Calu3 (cell line): Measurements from ENCODE around the gene LYPD3. TPM values are rescaled to one million over a fixed set of nuclear protein-coding genes. Genes with fewer than 3 reads are reported as not detected.
"Not testable (repeated sequence)": the region's sequence is repeated elsewhere in the genome, so short reads cannot be mapped to it uniquely, and the experiment has no call there.

Source experiments
- BruUV-seq: library from RNA; stranded (reverse); fragments of 400-500 nt; replicated peaks from 2 replicates; lab custom pipeline; 2021; lab: Mats Ljungman, UMichigan
- CTCF ChIA-PET: fragments of 300-600 bp; sonication (Branson Sonifier 250); formaldehyde crosslinking; loops from one replicate; lab custom pipeline; 2022; ENCODE audit warnings: antibody characterized with exemption; lab: Charles Lee
- DNase-seq: peaks from one replicate; pipeline ENCODE4 v3.0.0; 2022
- H3K27ac Mint-ChIP-seq: one replicate; pipeline ENCODE4 v1.8.0; 2022; ENCODE audit warnings: mixed read lengths; ENCODE audit not compliant: unreplicated experiment
- H3K27me3 Mint-ChIP-seq: one replicate; pipeline ENCODE4 v1.8.0; 2022; ENCODE audit warnings: mixed read lengths; ENCODE audit not compliant: unreplicated experiment
- H3K36me3 Mint-ChIP-seq: one replicate; pipeline ENCODE4 v1.8.0; 2022; ENCODE audit warnings: mild to moderate bottlenecking, moderate library complexity, mixed read lengths; ENCODE audit not compliant: insufficient read depth, unreplicated experiment
- H3K4me1 Mint-ChIP-seq: one replicate; pipeline ENCODE4 v1.8.0; 2022; ENCODE audit warnings: mild to moderate bottlenecking, low read depth, mixed read lengths; ENCODE audit not compliant: unreplicated experiment
- H3K4me3 Mint-ChIP-seq: one replicate; pipeline ENCODE4 v1.8.0; 2022; ENCODE audit warnings: mild to moderate bottlenecking, low read depth, moderate library complexity, mixed read lengths; ENCODE audit not compliant: unreplicated experiment
- H3K9me3 Mint-ChIP-seq: one replicate; pipeline ENCODE4 v1.8.0; 2022; ENCODE audit warnings: low read depth, mixed read lengths; ENCODE audit not compliant: unreplicated experiment
- intact Hi-C: fragments of 100-400 bp; cut with micrococcal nuclease; formaldehyde crosslinking; loops from one replicate; pipeline ENCODE4 v1.10.0; 2022; ENCODE audit not compliant: unreplicated experiment
- total RNA-seq: library from RNA; stranded (reverse); gene quantifications from 2 replicates; pipeline ENCODE4 v1.2.3, GENCODE V29; 2022
- TF ChIP-seq, protein P1 (sequence below): fragments of 200-600 bp; IDR thresholded peaks from one replicate; pipeline ENCODE4 v1.8.0; 2022; ENCODE audit warnings: antibody characterized with exemption; ENCODE audit not compliant: unreplicated experiment

The LYPD3 gene
- total RNA-seq, 1 experiment from 2014 or later, result 6.6 TPM

DNA sequence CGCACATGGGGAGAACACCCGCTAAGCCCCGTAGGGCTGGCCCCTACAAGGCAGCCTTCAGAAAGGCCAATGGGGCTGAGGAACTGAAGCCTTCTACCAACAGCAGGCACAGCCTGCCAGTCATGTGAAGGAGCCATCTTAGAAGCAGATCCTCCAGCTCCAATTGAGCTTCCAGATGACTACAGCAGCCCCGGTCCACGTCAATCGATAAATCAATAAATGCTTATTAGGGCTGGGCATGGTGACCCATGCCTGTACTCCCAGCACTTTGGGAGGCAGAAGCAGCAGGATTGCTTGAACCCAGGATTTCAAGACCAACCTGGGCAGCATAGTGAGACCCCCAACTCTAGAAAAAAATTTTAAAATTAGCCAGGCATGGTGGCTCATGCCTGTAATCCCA lies 27.7 kb downstream of the LYPD3 start:
- intact Hi-C loops, result no loop called here
- Mint-ChIP-seq H3K4me3 (no peak overlapping the region), H3K4me1 (peaks cover 8% of the 10 kb centered on the region), H3K36me3 (no peaks in the 10 kb centered on the region), H3K27me3 (no peaks in the 10 kb centered on the region), H3K9me3 (peaks cover 3% of the 10 kb centered on the region), H3K27ac (no peak overlapping the region)
- BruUV-seq, result no TSS peak
- DNase-seq, result no peak
- TF ChIP-seq, protein P1, sequence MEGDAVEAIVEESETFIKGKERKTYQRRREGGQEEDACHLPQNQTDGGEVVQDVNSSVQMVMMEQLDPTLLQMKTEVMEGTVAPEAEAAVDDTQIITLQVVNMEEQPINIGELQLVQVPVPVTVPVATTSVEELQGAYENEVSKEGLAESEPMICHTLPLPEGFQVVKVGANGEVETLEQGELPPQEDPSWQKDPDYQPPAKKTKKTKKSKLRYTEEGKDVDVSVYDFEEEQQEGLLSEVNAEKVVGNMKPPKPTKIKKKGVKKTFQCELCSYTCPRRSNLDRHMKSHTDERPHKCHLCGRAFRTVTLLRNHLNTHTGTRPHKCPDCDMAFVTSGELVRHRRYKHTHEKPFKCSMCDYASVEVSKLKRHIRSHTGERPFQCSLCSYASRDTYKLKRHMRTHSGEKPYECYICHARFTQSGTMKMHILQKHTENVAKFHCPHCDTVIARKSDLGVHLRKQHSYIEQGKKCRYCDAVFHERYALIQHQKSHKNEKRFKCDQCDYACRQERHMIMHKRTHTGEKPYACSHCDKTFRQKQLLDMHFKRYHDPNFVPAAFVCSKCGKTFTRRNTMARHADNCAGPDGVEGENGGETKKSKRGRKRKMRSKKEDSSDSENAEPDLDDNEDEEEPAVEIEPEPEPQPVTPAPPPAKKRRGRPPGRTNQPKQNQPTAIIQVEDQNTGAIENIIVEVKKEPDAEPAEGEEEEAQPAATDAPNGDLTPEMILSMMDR, result no peak
- CTCF ChIA-PET, result no interaction called here

DNA sequence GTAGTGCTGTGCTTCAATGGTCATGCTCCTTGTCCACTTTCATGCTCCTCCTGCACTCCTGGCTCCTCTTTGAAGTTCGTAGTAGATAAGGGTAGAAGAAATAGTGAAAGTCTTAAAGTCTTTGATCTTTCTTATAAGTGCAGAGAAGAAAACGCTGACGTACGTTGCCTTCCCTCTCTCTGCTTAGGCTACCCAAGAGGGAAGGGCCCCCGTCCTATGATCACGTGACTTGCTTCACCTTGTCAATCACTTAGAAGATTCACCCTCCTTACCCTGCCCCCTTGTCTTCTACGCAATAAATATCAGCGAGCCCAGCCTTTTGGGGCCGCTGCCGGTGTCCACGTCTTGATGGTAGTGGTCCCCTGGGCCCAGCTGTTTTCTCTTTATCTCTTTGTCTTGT lies 28.1 kb downstream of the LYPD3 start:
- H3K36me3 Mint-ChIP-seq, H3K4me1 Mint-ChIP-seq, H3K27me3 Mint-ChIP-seq, intact Hi-C loops, CTCF ChIA-PET, BruUV-seq, H3K4me3 Mint-ChIP-seq, DNase-seq, H3K9me3 Mint-ChIP-seq, H3K27ac Mint-ChIP-seq: not testable (repeated sequence)

DNA sequence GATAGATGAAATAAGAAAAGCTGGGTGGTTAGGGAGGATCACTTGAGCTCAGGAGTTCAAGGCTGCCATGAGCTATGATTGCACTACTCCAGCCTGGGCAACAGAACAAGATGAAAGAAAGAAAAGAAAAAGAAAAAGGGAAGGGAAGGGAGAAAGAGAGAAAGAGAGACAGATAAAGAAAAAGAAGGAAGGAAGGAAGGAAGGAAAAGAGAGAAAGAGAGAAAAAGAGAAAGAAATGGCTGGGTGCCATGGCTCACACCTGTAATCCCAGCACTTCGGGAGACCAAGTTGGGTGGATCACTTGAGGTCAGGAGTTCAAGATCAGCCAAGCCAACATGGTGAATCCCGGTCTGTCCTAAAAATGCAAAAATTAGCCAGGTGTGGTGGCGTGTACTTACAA lies 29.6 kb downstream of the LYPD3 start:
- Mint-ChIP-seq H3K27ac (no peak overlapping the region), H3K4me3 (no peak overlapping the region), H3K27me3 (no peaks in the 10 kb centered on the region), H3K9me3 (peaks cover 3% of the 10 kb centered on the region), H3K4me1 (peaks cover 13% of the 10 kb centered on the region), H3K36me3 (peaks cover 1% of the 10 kb centered on the region)
- intact Hi-C loops, result no loop called here
- TF ChIP-seq, protein P1, result no peak
- BruUV-seq, result no TSS peak
- CTCF ChIA-PET, result interaction anchor here (0.6 to 0.7 kb wide), 2 partner anchors 135 to 191 kb away, joined by 4 read pairs; no protein-coding TSS in a partner anchor
- DNase-seq, result no peak

DNA sequence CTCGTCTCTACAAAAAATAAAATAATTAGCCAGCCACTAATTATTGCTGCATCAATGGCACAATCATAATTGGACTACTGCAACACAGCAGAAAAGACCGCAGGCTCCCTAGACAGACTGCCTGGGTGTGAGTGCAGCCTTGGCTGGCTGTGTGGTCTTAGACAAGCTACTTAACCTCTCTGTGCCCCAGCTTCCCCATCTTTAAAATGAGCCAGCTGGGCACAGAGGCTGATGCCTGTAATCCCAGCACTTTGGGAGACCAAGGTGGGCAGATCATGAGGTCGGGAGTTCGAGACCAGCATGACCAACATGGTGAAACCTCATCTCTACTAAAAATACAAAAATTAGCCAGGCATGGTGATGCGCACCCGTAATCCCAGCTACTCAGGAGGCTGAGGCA lies 31.7 kb downstream of the LYPD3 start:
- peaks cover 24% of the 10 kb centered on the region for H3K4me1 Mint-ChIP-seq
- intact Hi-C loops, result loop anchor here (1.0 kb wide), 1 partner anchor 86 kb away; no protein-coding TSS in a partner anchor
- BruUV-seq, result no TSS peak
- CTCF ChIA-PET, result interaction anchor here (1.9 kb wide), 1 partner anchor 86 kb away, joined by 11 read pairs; no protein-coding TSS in a partner anchor
- H3K27ac Mint-ChIP-seq, result no peak overlapping the region
- no peak for DNase-seq
- no peak overlapping the region for H3K4me3 Mint-ChIP-seq
- TF ChIP-seq, protein P1, result no peak
- peaks cover 3% of the 10 kb centered on the region for H3K9me3 Mint-ChIP-seq
- H3K27me3 Mint-ChIP-seq, result no peaks in the 10 kb centered on the region
- H3K36me3 Mint-ChIP-seq, result peaks cover 11% of the 10 kb centered on the region

DNA sequence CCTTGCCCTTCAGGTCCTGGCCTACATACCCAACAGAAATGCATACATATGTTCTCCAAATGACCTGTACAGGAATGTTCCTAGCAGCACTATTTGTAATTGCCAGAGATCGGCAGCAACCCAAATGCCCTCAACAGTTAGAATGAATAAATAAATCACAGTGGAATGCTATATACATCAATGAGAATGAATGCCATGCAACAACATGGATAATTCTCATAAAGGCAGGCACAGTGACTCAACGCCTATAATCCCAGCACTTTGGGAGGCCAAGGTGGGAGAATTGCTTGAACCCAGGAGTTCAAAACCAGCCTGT lies 32.1 kb downstream of the LYPD3 start:
- no peak overlapping the region for H3K4me3 Mint-ChIP-seq
- peaks cover 20% of the 10 kb centered on the region for H3K4me1 Mint-ChIP-seq
- intact Hi-C loops, result loop anchor here (1.0 kb wide), 1 partner anchor 86 kb away; no protein-coding TSS in a partner anchor
- DNase-seq, result no peak
- peaks cover 3% of the 10 kb centered on the region for H3K9me3 Mint-ChIP-seq
- no peak overlapping the region for H3K27ac Mint-ChIP-seq
- TF ChIP-seq, protein P1, result no peak
- peaks cover 11% of the 10 kb centered on the region for H3K36me3 Mint-ChIP-seq
- no peaks in the 10 kb centered on the region for H3K27me3 Mint-ChIP-seq
- CTCF ChIA-PET, result interaction anchor here (1.0 to 1.9 kb wide), 2 partner anchors 71 to 86 kb away, joined by 3 to 11 read pairs; no protein-coding TSS in a partner anchor
- BruUV-seq, result no TSS peak
